Jurkat, Clone E6-1 (cell line): ENCODE data around the gene HDLBP.
"Not testable (repeated sequence)": the region's sequence is repeated elsewhere in the genome, so short reads cannot be mapped to it uniquely, and the experiment has no call there.

Source experiments
- DNase-seq: peaks from one replicate; pipeline ENCODE4 v3.0.0-alpha.2; 2011; ENCODE audit warnings: low read depth, low spot score
- H3K4me3 ChIP-seq: 2 replicates; pipeline ENCODE4 v1.5.1; 2011; ENCODE audit warnings: mild to moderate bottlenecking, low read length, control low read depth, moderate library complexity

HDLBP gene

DNA sequence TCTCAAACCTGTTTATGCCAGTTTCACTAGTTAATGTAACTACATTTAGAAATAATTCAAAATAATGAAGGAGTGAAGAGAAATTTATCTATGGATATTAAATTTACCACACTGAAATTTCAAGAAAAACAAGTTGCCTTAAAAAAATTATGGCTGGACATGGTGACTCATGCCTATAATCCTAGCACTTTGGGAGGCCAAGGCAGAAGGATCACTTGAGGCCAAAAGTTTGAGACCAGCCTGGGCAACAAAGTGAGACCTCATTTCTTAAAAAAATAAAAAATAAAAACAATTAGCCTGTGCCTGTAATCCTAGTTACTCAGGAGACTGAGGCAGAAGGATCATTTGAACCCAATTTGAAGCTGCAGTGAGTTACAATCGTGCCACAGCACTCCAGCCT, 29.9 kb downstream of the HDLBP start:
- no peak overlapping the region for H3K4me3 ChIP-seq

DNA sequence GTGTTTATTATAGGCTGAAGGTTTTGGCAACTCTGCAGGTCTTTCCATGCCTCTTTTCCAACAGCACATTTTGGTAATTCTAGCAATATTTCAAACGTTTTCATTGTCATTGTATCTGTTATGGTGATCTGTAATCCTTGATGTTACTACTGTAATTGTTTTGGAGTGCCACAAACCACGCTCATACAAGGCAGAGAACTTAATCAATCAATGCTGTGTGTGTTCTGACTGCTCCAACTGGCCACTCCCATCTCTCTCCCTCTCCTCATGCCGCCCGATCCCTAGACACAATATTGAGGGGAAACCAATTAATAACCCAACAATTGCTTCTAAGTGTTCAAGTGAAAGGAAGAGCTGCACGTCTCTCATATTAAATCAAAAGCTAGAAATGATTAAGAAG, 32.9 kb downstream of the HDLBP start:
- no peak for DNase-seq
- H3K4me3 ChIP-seq, result no peak overlapping the region

More for the DNA sequence above, 29.9 kb downstream of the HDLBP start:
- no peak for DNase-seq

DNA sequence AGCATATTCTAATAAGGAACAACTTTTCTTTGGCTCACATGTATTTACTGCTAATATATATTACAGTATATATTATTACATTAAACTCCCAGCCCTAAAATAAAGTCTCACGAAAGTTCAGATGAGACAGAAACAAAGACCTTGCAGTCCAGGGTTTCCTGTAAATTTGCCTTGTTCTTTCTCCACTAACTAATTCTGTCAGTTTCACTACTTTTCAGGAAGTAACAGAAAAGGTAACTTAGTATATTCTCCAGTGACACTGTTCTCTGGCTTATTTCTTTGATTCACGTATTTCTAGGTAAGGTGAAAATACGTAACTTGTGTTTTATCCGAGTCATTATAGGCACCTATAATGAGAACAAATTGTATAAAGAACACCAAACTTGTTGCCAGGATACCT, 35.2 kb downstream of the HDLBP start:
- no peak for DNase-seq
- no peak overlapping the region for H3K4me3 ChIP-seq

DNA sequence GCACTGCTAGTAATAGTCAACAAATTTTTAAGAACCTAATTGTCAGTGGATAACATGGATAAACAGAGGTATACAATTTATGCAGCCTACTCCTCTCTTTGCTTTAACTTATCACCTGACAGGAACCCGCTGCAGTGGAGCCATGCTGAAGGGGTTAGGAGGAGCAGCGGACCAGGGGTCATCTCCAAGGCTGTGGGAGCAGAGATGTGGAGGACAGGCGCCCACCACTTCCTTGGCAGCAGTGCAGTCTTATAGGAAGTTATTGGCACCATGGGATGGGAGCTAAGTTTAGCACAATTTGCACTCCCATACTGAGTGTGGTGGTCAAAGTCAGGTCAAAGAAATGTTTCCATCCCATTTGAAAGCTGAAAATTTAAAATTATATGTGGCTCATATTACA, 35.6 kb downstream of the HDLBP start:
- no peak overlapping the region for H3K4me3 ChIP-seq
- no peak for DNase-seq

DNA sequence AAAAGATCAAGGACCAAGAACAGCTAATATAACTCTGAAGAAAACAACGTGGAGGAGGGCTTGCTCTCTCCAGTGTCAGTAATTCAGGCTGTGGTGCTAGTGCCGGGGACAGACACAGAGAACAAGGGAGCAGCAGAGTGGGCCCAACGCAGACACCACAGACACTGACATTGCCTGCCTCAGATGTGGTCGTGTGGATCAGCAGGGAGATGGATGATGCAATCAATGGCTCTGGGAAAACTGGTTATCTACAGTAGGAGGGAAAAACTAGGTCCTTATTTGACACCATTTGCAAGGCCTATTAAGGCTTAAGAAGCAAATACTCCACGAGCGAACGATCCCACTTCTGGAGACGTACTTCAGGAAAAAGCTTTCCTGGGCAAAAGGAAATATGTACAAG, 36.1 kb downstream of the HDLBP start:
- H3K4me3 ChIP-seq, result no peak overlapping the region
- DNase-seq, result no peak

DNA sequence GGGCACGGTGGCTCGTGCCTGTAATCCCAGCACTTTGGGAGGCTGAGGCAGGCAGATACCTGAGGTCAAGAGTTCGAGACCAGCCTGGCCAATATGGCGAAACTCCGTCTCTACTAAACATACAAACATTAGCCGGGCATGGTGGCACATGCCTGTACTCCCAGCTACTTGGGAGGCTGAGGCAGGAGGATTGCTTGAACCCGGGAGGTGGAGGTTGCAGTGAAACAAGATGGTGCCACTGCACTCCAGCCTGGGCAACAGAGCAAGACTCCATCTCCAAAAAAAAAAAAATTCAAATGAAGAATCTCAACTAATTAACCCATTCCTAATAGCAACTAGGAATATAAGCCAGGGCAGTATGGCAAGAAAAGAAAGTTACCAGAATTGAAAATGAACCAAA, 37.2 kb downstream of the HDLBP start:
- not testable (repeated sequence) for H3K4me3 ChIP-seq, DNase-seq

DNA sequence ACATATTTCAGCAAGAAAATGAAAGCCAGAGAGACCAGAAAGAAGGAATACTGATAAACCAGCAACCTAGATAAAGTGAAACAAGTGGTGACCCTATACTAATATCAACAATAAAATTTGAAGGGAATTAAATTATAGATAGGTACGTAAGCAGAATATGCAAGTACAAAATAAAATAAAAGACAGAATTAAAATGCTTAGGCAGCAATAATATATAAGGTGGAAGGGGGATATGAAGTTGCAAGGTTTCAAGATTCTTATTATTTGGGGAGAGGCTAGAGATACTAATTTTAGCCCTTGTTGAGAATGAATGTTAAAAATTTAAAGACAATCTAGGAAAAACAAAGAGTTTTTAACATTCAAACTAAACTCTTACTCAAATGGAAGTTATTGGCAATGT, 39.6 kb downstream of the HDLBP start:
- no peak for DNase-seq
- no peak overlapping the region for H3K4me3 ChIP-seq

DNA sequence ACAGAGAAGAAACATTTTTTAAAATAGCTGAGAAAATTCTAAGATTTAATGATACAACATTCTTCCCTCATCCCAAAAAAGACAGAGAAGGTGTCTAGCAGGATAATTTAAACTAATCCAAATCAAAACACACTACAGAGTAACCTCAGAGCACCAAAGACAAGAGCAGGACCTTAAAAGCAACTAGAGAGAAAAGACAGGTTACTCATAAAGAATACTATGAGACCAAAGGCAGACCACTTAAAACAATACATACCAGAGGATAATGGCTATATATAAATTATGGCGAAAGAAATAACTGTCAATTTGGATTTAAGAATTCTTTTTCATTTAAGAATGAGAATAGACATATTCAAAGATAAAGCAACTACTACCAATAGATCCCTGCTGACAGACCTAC, 40.0 kb downstream of the HDLBP start:
- no peak for DNase-seq
- no peak overlapping the region for H3K4me3 ChIP-seq

DNA sequence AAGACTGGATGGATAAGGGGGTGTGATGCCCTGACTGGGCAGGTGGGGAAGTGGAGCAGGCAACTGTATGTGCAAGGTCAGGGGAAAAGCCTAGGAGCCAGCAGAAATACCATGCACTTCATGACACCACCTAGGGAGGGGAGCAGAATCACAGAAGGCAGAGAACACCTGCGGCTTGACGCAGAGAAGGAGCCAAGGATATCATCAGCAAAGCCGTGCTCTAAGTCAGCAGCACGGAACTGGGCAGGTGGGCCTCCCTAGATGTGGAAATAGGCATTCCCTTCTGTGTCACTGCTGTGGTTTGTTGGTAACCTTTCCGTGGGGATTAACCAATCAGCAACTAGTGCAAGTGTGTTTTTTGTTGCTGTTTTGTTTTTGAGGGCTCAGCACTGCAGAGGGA, 41.3 kb downstream of the HDLBP start:
- H3K4me3 ChIP-seq, result no peak overlapping the region
- no peak for DNase-seq

DNA sequence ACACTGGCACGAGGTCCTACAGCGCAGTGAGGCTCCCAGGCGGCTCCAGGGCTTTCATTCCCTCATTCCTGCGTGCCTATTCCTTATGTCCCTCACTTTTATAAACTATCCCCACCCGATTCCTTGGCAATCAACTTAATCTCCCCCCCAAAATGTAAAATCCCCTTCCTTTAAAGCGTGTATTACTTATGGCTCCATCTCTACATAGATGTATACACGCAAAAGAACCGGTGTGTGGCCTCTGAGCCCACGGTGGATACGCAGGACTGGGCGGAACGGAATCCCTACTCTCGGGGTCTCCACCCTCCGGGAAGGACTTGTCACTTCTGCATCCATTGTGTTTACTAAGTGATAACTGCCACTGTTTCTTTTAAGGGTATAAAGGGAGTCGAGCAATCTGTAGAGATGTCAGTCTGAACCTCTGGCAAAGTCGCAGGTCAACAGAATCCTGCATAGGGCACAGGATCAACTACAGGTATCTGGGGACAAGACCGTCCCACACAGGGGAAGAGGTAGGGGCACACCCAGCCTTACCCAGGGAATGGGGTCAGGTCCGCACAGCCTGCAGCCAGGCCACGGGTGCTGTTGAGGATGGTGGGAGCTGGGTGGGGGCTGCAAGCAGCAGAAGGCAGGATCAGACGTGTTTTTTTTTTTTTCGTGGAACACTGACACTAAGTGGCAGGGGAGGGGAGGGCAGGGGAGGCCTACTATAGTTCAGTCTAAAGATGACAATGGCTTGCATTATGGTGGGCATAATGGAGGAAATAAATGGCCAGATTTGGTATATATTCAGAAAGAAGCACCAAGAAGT, 42.1 kb downstream of the HDLBP start:
- H3K4me3 ChIP-seq, result no peak overlapping the region
- DNase-seq, result no peak

DNA sequence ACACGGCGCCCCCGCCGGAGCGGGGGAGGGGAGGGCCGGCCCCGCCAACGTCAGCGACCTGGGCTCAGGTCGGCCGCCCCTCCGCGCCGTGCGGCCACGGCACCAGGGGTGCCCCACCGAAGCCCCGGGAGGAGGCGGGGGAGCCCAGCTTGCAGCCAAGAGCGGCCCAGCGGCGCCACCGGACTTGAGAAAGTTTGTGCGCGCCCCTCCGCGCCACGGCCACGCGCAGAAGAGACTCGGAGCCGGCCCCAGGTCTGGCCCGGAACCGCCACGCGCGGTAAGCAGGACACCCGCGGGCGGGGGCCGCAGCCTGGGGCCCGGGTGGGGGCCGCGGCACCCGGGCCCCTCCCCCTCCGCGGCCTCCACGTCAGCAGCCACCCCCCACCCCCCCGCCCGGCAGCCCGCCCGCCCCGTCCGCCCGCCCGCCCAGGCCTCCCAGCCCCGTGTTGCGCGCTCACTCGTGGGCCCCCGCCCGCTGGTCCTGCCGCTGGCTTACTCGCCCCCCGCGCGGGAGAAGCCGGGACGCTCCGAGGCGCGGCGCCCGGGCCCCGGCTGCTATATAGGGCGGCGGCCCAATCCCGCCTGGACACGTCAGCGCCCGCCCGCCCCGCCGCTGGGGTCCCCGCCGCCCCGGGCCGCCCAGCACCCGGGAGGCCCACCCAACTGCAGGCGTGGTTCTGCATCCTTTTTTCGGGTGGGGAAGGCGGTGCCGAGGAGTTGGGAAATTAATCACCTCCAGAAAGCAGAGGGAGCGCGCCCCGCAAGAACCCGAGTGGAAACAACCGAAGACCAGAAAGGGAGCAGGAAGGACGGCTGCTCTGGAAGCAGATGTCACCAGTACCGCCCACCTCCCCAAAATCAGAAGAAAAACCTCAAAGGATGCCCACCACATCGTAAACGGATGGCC, 42.9 kb downstream of the HDLBP start:
- H3K4me3 ChIP-seq, result no peak overlapping the region
- no peak for DNase-seq

DNA sequence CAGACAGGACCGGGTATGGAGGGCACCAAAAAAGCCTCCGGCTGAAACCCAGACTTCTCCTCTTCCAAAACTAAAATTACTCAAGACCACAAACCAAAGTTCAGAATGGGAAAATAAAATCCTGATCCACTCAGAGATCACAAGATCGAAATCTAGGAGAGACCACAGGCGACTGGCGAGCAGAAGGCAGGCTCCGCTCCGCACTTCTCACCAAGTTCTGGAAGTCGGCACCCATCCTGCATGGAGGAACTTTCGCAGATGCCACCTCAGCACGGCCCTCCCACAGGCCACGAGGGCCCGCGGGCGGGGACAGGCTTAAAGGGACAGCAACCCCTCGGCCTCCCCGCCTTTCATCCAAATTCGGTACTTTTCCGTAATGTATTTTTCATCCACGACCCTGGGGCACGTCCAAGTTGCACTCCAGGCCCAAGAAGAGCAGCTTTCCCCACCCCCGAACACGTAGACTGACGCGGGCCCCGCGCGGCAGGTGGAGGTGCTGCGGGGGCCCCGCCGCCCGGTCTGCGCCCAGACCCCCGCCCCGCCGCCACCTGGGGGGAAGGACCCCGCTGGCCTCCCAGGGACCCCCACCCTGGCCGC, 43.7 kb downstream of the HDLBP start:
- no peak overlapping the region for H3K4me3 ChIP-seq
- no peak for DNase-seq

DNA sequence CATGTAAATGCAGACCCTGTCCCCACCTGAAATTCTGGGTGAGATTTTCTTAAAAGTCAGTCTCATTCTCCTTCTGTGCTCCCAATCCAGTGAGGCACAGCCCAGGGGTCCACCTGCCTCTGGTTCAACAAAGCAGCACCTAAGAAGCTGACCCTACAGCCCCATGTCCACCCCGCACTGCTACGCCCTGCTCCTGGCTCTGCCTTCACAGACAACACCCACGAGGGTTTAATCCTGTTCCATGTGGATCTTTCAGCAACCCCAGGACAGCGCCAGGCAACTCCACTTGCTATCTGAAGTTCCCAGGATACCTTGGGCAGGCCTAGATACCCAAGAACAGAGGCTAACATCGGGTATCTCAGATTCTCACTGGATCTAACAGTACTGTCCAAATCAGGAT, 44.9 kb downstream of the HDLBP start:
- no peak overlapping the region for H3K4me3 ChIP-seq
- DNase-seq, result no peak

DNA sequence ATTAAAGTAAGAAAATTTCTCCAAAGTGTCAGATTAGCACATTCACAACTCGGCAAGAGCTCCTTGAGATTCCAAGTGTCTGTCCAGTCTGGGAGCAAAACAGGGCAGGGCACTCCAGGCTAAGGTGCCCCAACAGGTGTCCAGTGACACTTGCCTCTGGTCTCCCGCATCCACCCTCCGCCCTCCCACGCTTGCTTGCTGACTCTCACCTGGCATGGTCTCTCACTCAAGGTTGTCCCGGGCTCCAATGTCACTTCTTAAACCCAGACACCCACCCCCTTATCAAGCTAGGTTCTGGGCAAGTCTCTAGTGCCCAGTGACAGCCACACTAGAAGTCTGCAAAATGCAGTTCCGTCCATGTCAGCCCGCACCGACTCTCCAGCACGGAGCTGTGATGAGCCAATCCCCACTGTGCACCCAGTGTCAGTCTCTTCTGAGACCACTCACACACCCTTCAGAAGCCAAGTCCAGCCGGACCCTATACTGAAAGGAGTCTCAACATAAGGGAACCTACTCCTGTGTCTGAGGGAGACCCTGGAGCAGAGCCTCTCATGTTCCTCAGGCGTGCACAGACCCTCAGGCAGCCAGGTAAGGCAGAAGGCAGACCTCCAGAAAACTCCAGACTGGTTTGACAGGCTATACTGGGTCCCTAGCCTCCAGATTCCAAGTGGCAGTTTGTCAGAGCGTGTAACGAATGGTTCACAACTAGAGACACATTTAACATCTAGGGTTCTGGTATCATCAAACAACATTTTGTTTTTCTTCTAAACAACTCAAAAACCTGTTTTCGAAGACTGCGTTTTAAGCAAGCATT, 45.6 kb downstream of the HDLBP start:
- no peak overlapping the region for H3K4me3 ChIP-seq
- DNase-seq, result no peak

DNA sequence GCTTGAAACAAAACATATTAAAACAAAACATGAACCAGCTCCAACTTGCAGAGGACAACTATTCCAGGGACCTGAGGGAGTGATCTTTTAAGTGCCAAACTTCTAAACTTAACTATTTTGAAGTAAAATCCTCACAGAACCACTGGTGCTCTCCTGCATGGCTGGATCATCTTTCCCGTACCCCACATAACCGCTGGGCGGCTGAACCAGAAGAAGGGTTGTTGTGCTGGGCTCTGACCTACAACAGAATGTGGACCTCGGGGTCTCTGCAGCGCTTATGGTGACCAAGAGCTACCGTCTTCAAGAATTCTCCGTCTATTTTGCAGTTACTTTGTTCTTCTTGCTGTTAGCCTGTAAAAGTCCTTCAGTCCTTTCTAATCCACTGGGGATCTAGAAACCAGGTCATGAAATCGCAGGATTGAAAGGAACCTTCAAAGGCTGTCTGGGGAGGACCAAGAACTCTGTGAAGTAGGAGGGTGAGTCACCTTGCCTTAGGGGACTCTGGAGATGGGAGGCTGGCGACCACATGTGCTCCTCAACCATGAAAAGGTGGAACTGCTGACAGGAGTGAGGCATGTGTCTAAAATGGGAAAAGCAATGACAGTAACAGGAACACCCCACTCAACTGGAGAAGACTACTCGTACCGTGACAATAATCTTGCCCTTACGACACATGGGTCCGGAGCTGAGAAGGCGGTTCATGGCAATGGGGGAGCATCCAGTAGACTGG, 46.6 kb downstream of the HDLBP start:
- no peak for DNase-seq

DNA sequence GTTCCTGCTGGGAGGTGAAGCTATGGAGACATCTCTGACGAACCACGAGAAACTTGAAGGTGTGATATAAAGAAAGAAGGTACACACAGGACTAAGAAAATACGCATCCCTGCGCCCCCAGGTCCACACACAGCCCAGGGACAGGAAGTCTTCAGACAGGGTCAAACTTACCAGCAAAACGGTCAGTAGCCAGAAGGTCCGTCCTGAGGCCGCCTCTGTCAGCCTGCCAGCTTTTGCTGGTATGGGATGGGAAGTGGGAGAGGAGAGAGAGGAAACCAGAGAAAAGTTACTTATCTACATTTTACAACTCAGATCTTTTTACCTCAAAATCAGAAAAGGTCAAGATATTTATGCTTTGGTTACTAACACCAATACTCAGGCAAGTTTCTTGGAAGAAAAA, 47.2 kb downstream of the HDLBP start:
- DNase-seq, result no peak
- no peak overlapping the region for H3K4me3 ChIP-seq

More for the DNA sequence above, 46.6 kb downstream of the HDLBP start:
- no peak overlapping the region for H3K4me3 ChIP-seq

DNA sequence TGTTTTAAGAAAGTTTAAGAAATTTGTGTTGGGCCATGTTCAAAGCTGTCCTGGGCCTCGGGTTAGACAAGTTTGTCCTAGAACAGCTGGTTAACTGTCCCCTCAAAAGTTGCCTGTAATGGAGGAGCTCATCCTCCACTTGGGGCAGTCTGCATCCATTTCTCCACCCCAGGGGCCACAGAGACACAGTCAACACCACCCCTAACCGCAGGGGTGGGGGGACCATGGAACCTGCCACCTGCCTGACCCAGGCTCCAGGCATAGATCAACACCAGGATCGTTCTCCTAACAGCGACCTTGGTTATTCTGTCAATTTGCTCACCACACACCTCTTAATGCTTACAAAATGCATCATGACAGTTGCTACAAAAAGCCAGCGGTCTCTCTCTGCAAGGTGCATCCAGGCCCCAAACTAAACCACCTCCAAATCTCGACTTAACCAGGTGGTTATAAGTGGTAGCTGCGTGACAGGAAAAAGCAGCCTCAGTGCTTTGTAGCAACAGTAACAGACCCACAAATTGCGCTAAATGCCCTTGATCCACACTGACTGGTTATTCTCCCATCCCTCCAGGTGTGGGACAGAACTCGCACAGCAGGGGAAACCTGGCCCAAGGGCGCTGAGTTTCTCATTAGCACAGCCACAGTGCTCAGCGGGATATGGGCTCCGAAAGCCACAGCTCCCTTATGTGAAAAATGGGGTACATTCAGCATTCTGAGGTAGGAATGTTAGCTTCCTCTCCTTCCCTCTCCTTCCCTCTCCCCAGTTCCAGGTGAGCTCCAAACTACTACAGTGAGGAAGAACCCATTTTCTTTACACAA, 48.0 kb downstream of the HDLBP start:
- H3K4me3 ChIP-seq, result no peak overlapping the region
- DNase-seq, result peak; percentile 84

DNA sequence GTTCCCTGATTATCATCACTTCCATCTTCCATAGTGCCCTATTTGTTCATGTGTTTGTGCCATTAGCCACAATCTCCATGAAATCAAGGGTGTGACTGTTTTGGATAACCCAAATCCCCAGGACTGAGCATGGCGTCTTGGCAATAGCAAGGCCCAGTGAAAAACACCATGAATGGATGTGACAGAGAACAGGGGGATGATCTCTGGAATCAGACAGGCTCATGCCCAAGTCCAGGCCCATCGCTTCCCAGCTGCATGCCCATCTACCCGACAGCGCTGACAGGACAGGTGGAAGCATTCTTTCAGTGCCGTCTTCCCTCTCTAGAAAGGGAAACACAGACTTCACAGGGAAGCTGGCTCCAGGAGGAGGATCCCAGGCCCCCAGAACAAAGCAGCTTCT, 50.0 kb downstream of the HDLBP start:
- H3K4me3 ChIP-seq, result no peak overlapping the region
- DNase-seq, result no peak
